ENCODE measurements around the gene SEC22A.
"Not testable (repeated sequence)": the region's sequence is repeated elsewhere in the genome, so short reads cannot be mapped to it uniquely, and the experiment has no call there.

SEC22A gene

GRCh38 chr3:123236902-123237301 lies 35.2 kb downstream of the SEC22A start:
- DNase-seq (ENCODE audit: extremely low read depth, low read depth) = no peak
- TF ChIP-seq CTCF (IDR thresholded peaks at IDR 0.05; ENCODE audit: low read depth, low read length, missing control alignments) = no peak
- no peak overlapping the region for H3K4me3 ChIP-seq (replicated peaks; ENCODE audit: low read depth, low read length)

DNA sequence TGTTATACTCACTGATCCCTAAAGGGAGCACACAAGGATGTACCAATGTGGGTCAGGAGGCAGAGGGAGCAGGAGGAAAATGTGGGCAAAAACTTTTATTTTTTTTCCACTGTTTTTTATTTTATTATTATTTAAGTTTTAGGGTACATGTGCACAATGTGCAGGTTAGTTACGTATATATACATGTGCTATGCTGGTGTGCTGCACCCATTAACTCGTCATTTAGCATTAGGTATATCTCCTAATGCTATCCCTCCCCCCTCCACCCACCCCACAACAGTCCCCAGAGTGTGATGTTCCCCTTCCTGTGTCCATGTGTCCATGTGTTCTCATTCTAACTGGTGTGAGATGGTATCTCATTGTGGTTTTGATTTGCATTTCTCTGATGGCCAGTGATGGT lies 37.4 kb downstream of the SEC22A start:
- DNase-seq (ENCODE audit: extremely low read depth, low read depth); H3K4me3 ChIP-seq (replicated peaks; ENCODE audit: low read depth, low read length): not testable (repeated sequence)

DNA sequence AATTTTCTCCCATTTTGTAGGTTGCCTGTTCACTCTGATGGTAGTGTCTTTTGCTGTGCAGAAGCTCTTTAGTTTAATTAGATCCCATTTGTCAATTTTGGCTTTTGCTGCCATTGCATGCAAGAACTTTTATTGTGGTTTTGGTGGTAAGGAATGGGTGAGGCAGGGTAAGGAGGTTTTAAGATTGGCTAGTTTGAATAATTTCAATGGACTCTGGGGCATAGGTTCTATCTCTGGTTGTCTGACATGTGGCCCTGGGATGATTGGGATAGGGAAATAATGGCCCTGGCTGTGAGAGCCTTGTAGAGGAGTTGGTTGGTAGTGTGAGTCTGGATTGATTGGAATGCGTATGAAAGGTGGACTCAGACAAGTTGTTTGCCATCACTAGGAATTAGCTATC lies 38.0 kb downstream of the SEC22A start:
- TF ChIP-seq CTCF (IDR thresholded peaks at IDR 0.05; ENCODE audit: low read depth, low read length, missing control alignments) = no peak
- no peak for DNase-seq (ENCODE audit: extremely low read depth, low read depth)

GRCh38 chr3:123244128-123244527 lies 42.4 kb downstream of the SEC22A start:
- DNase-seq (ENCODE audit: extremely low read depth, low read depth) = no peak
- no peak for TF ChIP-seq CTCF (IDR thresholded peaks at IDR 0.05; ENCODE audit: low read depth, low read length, missing control alignments)
- H3K4me3 ChIP-seq (replicated peaks; ENCODE audit: low read depth, low read length) = no peak overlapping the region

More for the DNA sequence above, 38.0 kb downstream of the SEC22A start:
- H3K4me3 ChIP-seq (replicated peaks; ENCODE audit: low read depth, low read length) = no peak overlapping the region

GRCh38 chr3:123246866-123247265 lies 45.1 kb downstream of the SEC22A start:
- no peak overlapping the region for H3K4me3 ChIP-seq (replicated peaks; ENCODE audit: low read depth, low read length)
- no peak for TF ChIP-seq CTCF (IDR thresholded peaks at IDR 0.05; ENCODE audit: low read depth, low read length, missing control alignments)
- no peak for DNase-seq (ENCODE audit: extremely low read depth, low read depth)

DNA sequence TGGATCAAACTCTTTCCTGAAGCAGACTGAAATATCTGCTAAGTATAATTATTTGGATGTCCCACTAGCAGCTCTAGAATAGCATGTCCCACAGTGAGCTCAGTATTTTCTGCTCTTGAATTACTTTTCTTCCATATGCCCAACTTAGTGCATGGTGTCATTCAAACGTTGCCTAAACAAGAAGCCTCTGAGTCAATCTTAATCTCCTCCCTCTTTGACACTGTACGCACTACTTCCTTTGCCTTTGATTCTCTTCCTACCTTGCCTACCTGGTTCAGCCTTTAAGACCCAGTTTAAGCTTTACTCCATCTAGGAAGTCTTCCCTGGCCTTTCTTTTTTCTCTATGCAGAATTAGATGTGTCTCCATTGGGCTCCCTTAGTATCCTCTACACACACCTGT lies 54.5 kb downstream of the SEC22A start:
- no peak for DNase-seq (ENCODE audit: extremely low read depth, low read depth)
- no peak for TF ChIP-seq CTCF (IDR thresholded peaks at IDR 0.05; ENCODE audit: low read depth, low read length, missing control alignments)
- H3K4me3 ChIP-seq (replicated peaks; ENCODE audit: low read depth, low read length) = no peak overlapping the region

DNA sequence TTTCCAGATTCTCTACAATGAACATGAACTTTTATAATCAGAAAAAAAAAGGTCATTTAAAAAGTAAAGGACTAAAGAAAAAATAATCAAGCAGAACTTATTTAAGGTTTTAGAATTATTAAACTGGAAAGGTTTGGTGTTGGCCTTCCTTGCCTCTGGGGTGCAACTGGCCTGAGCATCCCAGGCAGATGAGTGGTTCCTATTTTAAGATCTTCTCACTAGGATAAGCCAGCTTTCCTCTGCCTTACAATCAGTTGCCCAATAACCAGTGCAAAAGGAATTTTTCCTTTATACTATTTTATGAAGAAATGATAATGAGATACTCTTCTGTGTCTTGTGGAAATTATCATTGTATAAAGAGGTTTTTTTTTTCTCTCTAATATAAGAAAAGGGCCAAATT lies 56.6 kb downstream of the SEC22A start:
- no peak overlapping the region for H3K4me3 ChIP-seq (replicated peaks; ENCODE audit: low read depth, low read length)
- DNase-seq (ENCODE audit: extremely low read depth, low read depth) = no peak
- TF ChIP-seq CTCF (IDR thresholded peaks at IDR 0.05; ENCODE audit: low read depth, low read length, missing control alignments) = no peak
